Epithelial cell of proximal tubule (primary cell): ENCODE results near the gene NGEF. TPM values are rescaled to one million over a fixed set of nuclear protein-coding genes. Genes with fewer than 3 reads are reported as not detected.

ENCODE experiments used
- DNase-seq: peaks from one replicate; pipeline ENCODE4 v3.0.0-alpha.2; 2011; ENCODE audit warnings: low read depth
- H3K4me3 ChIP-seq: 2 replicates; pipeline ENCODE4 v1.5.1; 2011; ENCODE audit warnings: low read depth, mild to moderate bottlenecking, low read length
- CTCF ChIP-seq: conservative IDR thresholded peaks from 2 replicates; pipeline ENCODE4 v1.5.1; 2012; ENCODE audit warnings: low read depth, mild to moderate bottlenecking, low read length
- total RNA-seq: library from RNA; depleted of rRNA; stranded (reverse); fragments of >200 nt; gene quantifications from 2 replicates; pipeline ENCODE4 v1.2.3, GENCODE V29; 2015

Gene NGEF
- total RNA-seq, 1 donor from 2014 or later: 8.6 TPM

- no peak for TF ChIP-seq CTCF
- no peak overlapping the region for H3K4me3 ChIP-seq
- no peak for DNase-seq
Measured at GRCh38 chr2:232959139-232959538, 53.9 kb downstream of the NGEF start.

GRCh38 chr2:232957657-232958090 lies 55.4 kb downstream of the NGEF start:
- TF ChIP-seq CTCF: no peak
- H3K4me3 ChIP-seq: no peak overlapping the region
- DNase-seq: no peak

DNA sequence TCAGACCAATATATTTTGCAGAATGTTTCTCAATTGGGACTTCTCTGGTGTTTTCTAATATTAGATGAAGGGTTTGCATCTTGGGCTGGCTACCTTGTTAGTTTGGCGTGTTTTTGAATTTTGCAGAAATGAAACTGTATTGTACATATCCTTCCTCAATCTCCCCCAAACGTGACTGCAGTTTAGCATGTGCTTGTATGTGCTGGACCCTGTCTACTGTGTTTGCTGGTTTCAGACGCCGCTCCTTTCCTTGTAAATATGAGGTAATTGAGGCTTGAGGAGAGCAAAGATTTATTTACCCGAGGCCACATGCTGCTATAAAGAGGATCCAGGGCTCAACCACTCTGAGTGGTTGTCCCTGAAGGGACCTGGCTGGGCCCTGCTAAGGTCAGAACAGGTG lies 57.2 kb downstream of the NGEF start:
- no peak for TF ChIP-seq CTCF
- no peak for DNase-seq
- no peak overlapping the region for H3K4me3 ChIP-seq

GRCh38 chr2:232954691-232955090 lies 58.4 kb downstream of the NGEF start:
- H3K4me3 ChIP-seq: no peak overlapping the region
- no peak for TF ChIP-seq CTCF
- DNase-seq: no peak

- no peak for TF ChIP-seq CTCF
- DNase-seq: no peak
- H3K4me3 ChIP-seq: no peak overlapping the region
Measured at GRCh38 chr2:232951891-232952290, 61.2 kb downstream of the NGEF start.

DNA sequence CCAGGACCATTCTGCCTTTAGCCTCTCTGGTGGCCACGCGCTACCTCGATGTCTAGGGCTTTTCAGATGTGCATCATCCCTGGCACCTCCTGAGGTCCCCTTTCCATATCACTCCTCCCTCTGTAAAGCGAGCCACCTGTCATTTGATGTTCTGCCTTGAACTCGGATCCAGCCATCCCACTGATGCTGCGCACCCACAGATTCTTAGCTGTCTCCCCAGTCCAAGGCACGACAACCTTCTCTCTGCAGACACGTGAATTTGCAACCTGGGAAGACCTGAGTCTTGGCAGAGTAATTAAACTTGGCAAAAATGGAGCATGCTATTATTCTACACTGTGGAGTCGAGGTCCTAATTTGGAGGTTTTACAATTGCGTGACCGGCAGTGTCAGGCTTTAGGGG lies 61.9 kb downstream of the NGEF start:
- DNase-seq: no peak
- no peak for TF ChIP-seq CTCF
- no peak overlapping the region for H3K4me3 ChIP-seq

DNA sequence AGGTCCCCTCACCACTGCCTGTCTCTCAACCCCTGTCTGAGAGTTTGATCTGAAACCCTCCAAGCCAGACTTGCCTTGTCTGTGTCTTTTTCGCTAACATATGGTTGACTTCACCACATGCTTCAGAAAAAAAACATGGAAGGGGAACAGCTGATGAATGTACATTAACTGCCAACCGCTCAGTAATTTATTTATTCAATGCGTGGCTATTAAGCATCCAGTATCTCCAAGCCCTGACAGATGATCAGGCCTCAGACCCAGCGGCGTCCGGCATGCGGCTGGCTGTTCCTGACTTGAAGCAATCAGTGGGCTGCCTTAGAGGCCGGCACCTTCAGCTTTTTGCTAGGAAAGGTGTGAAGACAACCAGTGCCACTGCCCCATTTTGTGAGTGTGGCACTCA lies 62.3 kb downstream of the NGEF start:
- TF ChIP-seq CTCF: no peak
- H3K4me3 ChIP-seq: no peak overlapping the region
- no peak for DNase-seq
